ENCODE data around the gene MUC4.

DNA sequence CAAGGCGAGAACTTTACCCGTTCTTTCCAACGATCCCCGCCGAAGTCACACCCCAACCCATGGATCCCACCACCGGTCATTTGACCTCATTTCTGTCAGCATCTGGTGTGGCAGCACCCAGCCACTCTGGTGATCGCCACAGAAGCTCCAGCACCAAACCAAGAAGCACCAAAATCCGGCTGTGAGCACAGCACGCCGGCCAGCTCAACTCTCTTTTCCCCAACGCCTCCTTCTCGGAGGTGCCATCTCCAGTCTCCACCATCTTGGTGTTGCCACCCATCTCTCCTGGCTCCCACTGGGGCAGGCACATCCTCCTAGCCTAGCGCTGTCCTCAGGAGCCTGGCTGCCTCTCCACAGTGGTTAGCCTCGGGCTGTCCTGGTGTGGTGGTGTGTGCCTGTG, 6.5 kb downstream of the MUC4 start:
- TF ChIP-seq, protein P1, sequence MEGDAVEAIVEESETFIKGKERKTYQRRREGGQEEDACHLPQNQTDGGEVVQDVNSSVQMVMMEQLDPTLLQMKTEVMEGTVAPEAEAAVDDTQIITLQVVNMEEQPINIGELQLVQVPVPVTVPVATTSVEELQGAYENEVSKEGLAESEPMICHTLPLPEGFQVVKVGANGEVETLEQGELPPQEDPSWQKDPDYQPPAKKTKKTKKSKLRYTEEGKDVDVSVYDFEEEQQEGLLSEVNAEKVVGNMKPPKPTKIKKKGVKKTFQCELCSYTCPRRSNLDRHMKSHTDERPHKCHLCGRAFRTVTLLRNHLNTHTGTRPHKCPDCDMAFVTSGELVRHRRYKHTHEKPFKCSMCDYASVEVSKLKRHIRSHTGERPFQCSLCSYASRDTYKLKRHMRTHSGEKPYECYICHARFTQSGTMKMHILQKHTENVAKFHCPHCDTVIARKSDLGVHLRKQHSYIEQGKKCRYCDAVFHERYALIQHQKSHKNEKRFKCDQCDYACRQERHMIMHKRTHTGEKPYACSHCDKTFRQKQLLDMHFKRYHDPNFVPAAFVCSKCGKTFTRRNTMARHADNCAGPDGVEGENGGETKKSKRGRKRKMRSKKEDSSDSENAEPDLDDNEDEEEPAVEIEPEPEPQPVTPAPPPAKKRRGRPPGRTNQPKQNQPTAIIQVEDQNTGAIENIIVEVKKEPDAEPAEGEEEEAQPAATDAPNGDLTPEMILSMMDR (IDR thresholded peaks at IDR 0.05): no peak
- TF ChIP-seq POLR2AphosphoS5 (IDR thresholded peaks at IDR 0.05): no peak
- TF ChIP-seq POLR2A (IDR thresholded peaks at IDR 0.05): no peak

All from prostate gland (tissue), 2 donors.